ENCODE measurements around the gene DACH2.

- no peak for TF ChIP-seq CTCF (IDR thresholded peaks at IDR 0.05; ENCODE audit: low read depth, low read length, poor library complexity, severe bottlenecking)
- TF ChIP-seq EZH2phosphoT487 (IDR thresholded peaks at IDR 0.05; ENCODE audit: borderline replicate concordance, low read length), result no peak
Measured at GRCh38 chrX:86436116-86436515, 287.9 kb downstream of the DACH2 start.

All from DOHH2 (cell line).